WTC11 (cell line): ENCODE measurements around the gene CYP2U1. TPM values are rescaled to one million over a fixed set of nuclear protein-coding genes. Genes with fewer than 3 reads are reported as not detected.

Source experiments
- ATAC-seq: fragments of 200-7000 bp; cut with Tn5 transposase; 2 replicates; pipeline ENCODE4 v1.10.0; 2021; ENCODE audit warnings: mild to moderate bottlenecking, moderate library complexity
- CTCF ChIA-PET: fragments of 300-600 bp; sonication (Branson Sonifier 250); formaldehyde crosslinking; loops from one replicate; lab custom pipeline; 2021; ENCODE audit warnings: antibody characterized with exemption; lab: Charles Lee
- POLR2A ChIA-PET: fragments of 350-600 bp; sonication (Branson Sonifier 250); formaldehyde crosslinking; loops from one replicate; lab custom pipeline; 2021; ENCODE audit warnings: antibody characterized with exemption; lab: Charles Lee
- DNase-seq: peaks from one replicate; pipeline ENCODE4 v3.0.0; 2021; ENCODE audit warnings: low spot score
- H3K27ac Mint-ChIP-seq: 2 replicates; pipeline ENCODE4 v1.8.0; 2021; ENCODE audit warnings: mixed read lengths
- H3K27me3 Mint-ChIP-seq: 2 replicates; pipeline ENCODE4 v1.8.0; 2021; ENCODE audit warnings: low read depth, mild to moderate bottlenecking, moderate library complexity, mixed read lengths
- H3K36me3 Mint-ChIP-seq: 2 replicates; pipeline ENCODE4 v1.8.0; 2021; ENCODE audit warnings: mixed read lengths
- H3K4me1 Mint-ChIP-seq: 2 replicates; pipeline ENCODE4 v1.8.0; 2022; ENCODE audit warnings: mixed read lengths
- H3K4me3 Mint-ChIP-seq: 2 replicates; pipeline ENCODE4 v1.8.0; 2021; ENCODE audit warnings: mild to moderate bottlenecking, moderate library complexity, mixed read lengths
- H3K9me3 Mint-ChIP-seq: 2 replicates; pipeline ENCODE4 v1.8.0; 2021; ENCODE audit warnings: mixed read lengths
- JAZF1 ChIP-seq: fragments of 250-450 bp; sonication (Bioruptor Pico); IDR thresholded peaks from 2 replicates; pipeline ENCODE4 v1.9.0; 2021; ENCODE audit warnings: moderate library complexity, mild to moderate bottlenecking, inconsistent platforms
- MYBL2 ChIP-seq: sonication (generic); formaldehyde crosslinking; IDR thresholded peaks from 2 replicates; pipeline ENCODE4 v1.8.1; 2023; ENCODE audit warnings: mild to moderate bottlenecking, moderate library complexity, missing genetic modification reagents
- NFYB ChIP-seq: sonication (generic); formaldehyde crosslinking; conservative IDR thresholded peaks from 2 replicates; pipeline ENCODE4 v1.8.0; 2022; ENCODE audit warnings: low read depth, missing genetic modification reagents
- ZNF121 ChIP-seq: sonication (generic); formaldehyde crosslinking; IDR thresholded peaks from 2 replicates; pipeline ENCODE4 v1.8.0; 2023; ENCODE audit warnings: missing genetic modification reagents
- ZNF138 ChIP-seq: sonication (generic); formaldehyde crosslinking; conservative IDR thresholded peaks from 2 replicates; pipeline ENCODE4 v1.8.1; 2022; ENCODE audit warnings: mild to moderate bottlenecking, moderate library complexity, missing genetic modification reagents
- ZNF232 ChIP-seq: sonication (generic); formaldehyde crosslinking; IDR thresholded peaks from 2 replicates; pipeline ENCODE4 v1.8.0; 2022; ENCODE audit warnings: mild to moderate bottlenecking, missing genetic modification reagents
- ZNF416 ChIP-seq: fragments of 250-450 bp; sonication (Bioruptor Pico); IDR thresholded peaks from 2 replicates; pipeline ENCODE4 v1.9.0; 2021; ENCODE audit warnings: mild to moderate bottlenecking, inconsistent platforms
- total RNA-seq: library from RNA; stranded (reverse); gene quantifications from 3 replicates; pipeline ENCODE4 v1.2.3, GENCODE V29; 2021
- TF ChIP-seq, protein P1 (sequence below): sonication (generic); formaldehyde crosslinking; IDR thresholded peaks from 2 replicates; pipeline ENCODE4 v1.8.1; 2023; ENCODE audit warnings: mild to moderate bottlenecking, missing genetic modification reagents, moderate library complexity
- TF ChIP-seq, protein P2 (sequence below): sonication (generic); formaldehyde crosslinking; IDR thresholded peaks from 2 replicates; pipeline ENCODE4 v1.8.0; 2022; ENCODE audit warnings: mild to moderate bottlenecking, missing genetic modification reagents
- TF ChIP-seq, protein P3 (sequence below): sonication (generic); formaldehyde crosslinking; IDR thresholded peaks from 2 replicates; pipeline ENCODE4 v1.8.0; 2023; ENCODE audit warnings: missing genetic modification reagents
- TF ChIP-seq, protein P4 (sequence below): sonication (generic); formaldehyde crosslinking; IDR thresholded peaks from 2 replicates; pipeline ENCODE4 v1.8.0; 2023; ENCODE audit warnings: missing genetic modification reagents, mild to moderate bottlenecking, borderline replicate concordance
- TF ChIP-seq, protein P5 (sequence below): sonication (generic); formaldehyde crosslinking; IDR thresholded peaks from 2 replicates; pipeline ENCODE4 v1.8.1; 2023; ENCODE audit warnings: mild to moderate bottlenecking, missing genetic modification reagents, moderate library complexity
- TF ChIP-seq, protein P6 (sequence below): sonication (generic); formaldehyde crosslinking; IDR thresholded peaks from 2 replicates; pipeline ENCODE4 v1.8.0; 2022; ENCODE audit warnings: missing genetic modification reagents
- TF ChIP-seq, protein P7 (sequence below): fragments of 200-600 bp; IDR thresholded peaks from 2 replicates; pipeline ENCODE4 v1.8.0; 2022; ENCODE audit warnings: antibody characterized with exemption
- TF ChIP-seq, protein P8 (sequence below): sonication (generic); formaldehyde crosslinking; IDR thresholded peaks from 2 replicates; pipeline ENCODE4 v1.8.1; 2022; ENCODE audit warnings: mild to moderate bottlenecking, missing genetic modification reagents, moderate library complexity, borderline replicate concordance
- TF ChIP-seq, protein P9 (sequence below): sonication (generic); formaldehyde crosslinking; IDR thresholded peaks from 2 replicates; pipeline ENCODE4 v1.8.0; 2022; ENCODE audit warnings: mild to moderate bottlenecking, missing genetic modification reagents

The CYP2U1 gene
- total RNA-seq, 1 experiment from 2014 or later: 2.9 TPM

DNA sequence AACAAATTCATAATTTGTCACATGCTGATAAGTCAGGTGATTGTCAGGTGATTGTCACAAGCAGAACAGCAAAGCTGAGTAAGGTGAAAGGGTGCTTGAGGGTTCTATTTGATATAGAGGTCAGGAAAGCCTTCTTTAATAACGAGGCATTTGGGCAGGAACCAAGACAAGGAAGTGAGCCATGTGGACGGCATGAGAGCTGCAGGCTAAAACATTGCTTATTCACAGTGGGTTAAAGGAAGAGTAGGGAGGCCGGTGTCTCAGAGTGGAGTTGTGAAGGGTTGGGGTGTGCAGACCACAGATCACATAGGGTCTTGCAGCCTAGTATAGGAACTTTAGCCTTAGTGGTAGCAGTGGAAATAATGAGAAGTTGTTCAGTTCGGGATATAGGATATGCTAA is 31.3 kb upstream of the CYP2U1 start:
- H3K36me3 Mint-ChIP-seq: peaks cover 8% of the 10 kb centered on the region
- TF ChIP-seq MYBL2 (no peak), JAZF1 (CRISPR knock-in tag) (no peak), ZNF121 (no peak)
- TF ChIP-seq, protein P1, sequence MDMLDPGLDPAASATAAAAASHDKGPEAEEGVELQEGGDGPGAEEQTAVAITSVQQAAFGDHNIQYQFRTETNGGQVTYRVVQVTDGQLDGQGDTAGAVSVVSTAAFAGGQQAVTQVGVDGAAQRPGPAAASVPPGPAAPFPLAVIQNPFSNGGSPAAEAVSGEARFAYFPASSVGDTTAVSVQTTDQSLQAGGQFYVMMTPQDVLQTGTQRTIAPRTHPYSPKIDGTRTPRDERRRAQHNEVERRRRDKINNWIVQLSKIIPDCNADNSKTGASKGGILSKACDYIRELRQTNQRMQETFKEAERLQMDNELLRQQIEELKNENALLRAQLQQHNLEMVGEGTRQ (CRISPR knock-in tag): no peak
- TF ChIP-seq, protein P2, sequence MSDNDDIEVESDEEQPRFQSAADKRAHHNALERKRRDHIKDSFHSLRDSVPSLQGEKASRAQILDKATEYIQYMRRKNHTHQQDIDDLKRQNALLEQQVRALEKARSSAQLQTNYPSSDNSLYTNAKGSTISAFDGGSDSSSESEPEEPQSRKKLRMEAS: no peak
- TF ChIP-seq, protein P3, sequence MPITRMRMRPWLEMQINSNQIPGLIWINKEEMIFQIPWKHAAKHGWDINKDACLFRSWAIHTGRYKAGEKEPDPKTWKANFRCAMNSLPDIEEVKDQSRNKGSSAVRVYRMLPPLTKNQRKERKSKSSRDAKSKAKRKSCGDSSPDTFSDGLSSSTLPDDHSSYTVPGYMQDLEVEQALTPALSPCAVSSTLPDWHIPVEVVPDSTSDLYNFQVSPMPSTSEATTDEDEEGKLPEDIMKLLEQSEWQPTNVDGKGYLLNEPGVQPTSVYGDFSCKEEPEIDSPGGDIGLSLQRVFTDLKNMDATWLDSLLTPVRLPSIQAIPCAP (CRISPR knock-in tag): no peak
- TF ChIP-seq, protein P4, sequence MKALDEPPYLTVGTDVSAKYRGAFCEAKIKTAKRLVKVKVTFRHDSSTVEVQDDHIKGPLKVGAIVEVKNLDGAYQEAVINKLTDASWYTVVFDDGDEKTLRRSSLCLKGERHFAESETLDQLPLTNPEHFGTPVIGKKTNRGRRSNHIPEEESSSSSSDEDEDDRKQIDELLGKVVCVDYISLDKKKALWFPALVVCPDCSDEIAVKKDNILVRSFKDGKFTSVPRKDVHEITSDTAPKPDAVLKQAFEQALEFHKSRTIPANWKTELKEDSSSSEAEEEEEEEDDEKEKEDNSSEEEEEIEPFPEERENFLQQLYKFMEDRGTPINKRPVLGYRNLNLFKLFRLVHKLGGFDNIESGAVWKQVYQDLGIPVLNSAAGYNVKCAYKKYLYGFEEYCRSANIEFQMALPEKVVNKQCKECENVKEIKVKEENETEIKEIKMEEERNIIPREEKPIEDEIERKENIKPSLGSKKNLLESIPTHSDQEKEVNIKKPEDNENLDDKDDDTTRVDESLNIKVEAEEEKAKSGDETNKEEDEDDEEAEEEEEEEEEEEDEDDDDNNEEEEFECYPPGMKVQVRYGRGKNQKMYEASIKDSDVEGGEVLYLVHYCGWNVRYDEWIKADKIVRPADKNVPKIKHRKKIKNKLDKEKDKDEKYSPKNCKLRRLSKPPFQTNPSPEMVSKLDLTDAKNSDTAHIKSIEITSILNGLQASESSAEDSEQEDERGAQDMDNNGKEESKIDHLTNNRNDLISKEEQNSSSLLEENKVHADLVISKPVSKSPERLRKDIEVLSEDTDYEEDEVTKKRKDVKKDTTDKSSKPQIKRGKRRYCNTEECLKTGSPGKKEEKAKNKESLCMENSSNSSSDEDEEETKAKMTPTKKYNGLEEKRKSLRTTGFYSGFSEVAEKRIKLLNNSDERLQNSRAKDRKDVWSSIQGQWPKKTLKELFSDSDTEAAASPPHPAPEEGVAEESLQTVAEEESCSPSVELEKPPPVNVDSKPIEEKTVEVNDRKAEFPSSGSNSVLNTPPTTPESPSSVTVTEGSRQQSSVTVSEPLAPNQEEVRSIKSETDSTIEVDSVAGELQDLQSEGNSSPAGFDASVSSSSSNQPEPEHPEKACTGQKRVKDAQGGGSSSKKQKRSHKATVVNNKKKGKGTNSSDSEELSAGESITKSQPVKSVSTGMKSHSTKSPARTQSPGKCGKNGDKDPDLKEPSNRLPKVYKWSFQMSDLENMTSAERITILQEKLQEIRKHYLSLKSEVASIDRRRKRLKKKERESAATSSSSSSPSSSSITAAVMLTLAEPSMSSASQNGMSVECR (CRISPR knock-in tag): no peak
- DNase-seq (no peak), ATAC-seq (peak; percentile 57)
- peaks cover 16% of the 10 kb centered on the region for H3K9me3 Mint-ChIP-seq
- H3K4me3 Mint-ChIP-seq: no peak overlapping the region
- no peak overlapping the region for H3K27ac Mint-ChIP-seq
- peaks cover 8% of the 10 kb centered on the region for H3K27me3 Mint-ChIP-seq
- POLR2A ChIA-PET: no interaction called here
- CTCF ChIA-PET: no interaction called here
- H3K4me1 Mint-ChIP-seq: no peaks in the 10 kb centered on the region

DNA sequence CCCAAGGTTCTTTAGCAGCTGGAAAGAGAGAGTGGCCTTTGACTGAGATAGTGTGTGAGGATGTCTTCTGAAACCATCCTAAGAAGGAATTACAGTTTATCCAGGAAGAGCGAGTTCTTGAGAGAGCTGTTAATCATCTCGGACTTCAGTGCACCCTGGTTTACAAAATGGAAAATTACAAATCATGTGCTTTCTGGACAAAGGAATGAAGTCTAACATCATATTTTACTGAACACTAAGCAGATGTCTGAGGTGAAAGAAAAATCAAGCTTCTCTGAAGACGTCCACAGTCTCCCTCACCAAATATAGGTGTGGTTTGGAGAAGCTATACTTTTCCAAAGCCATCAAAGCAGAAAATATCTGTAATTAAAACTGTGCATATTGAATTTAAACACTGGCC is 30.8 kb upstream of the CYP2U1 start:
- H3K27me3 Mint-ChIP-seq: peaks cover 8% of the 10 kb centered on the region
- H3K9me3 Mint-ChIP-seq: peaks cover 17% of the 10 kb centered on the region
- TF ChIP-seq ZNF232 (CRISPR knock-in tag): no peak
- TF ChIP-seq, all 79 proteins: peak for 0
- DNase-seq (no peak), ATAC-seq (no peak)
- Mint-ChIP-seq H3K4me1 (peaks cover 1% of the 10 kb centered on the region), H3K4me3 (no peak overlapping the region), H3K27ac (no peak overlapping the region), H3K36me3 (peaks cover 13% of the 10 kb centered on the region)
- POLR2A ChIA-PET: no interaction called here
- CTCF ChIA-PET: no interaction called here

DNA sequence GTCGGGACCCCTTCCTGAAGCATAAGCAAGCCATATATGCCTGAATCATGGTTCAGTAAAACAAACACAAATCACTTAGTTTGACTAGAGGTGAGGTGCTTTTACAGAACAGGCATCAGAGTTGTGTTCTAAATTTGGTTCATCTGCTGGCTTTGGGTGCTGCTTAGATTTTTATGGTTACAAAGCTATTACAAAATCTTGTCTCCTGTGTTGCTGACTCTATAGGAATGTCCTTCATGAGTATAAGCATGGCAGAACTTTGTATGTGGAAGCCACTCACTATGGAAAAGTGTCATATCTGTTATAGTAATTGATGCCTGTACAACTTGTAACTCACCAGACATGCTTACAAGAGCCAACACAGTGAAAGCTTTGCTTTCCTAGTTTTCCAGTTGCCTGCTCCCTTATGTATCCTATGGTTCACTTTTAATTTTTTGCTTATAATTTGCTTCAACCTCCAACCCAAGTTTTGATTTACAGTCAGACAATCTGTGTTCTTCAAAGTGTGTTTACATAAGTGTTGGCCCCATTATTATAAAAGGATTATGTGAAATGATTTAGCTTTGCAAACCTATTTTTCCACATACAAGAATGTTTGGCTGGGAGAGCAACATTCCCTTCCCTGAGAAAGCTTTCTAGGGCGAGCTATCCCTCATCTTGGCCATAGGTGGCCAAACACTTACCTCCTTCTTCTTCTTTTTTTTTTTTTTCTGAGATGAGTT is 30.0 kb upstream of the CYP2U1 start:
- ChIA-PET POLR2A (interaction anchor here (0.7 kb wide), 1 partner anchor 219 kb away, joined by 4 read pairs; no protein-coding TSS in a partner anchor), CTCF (interaction anchor here (0.6 kb wide), 1 partner anchor 143 kb away, joined by 3 read pairs; no protein-coding TSS in a partner anchor)
- Mint-ChIP-seq H3K27ac (no peak overlapping the region), H3K27me3 (peaks cover 8% of the 10 kb centered on the region), H3K4me3 (no peak overlapping the region), H3K9me3 (peaks cover 18% of the 10 kb centered on the region), H3K4me1 (peaks cover 8% of the 10 kb centered on the region), H3K36me3 (peaks cover 13% of the 10 kb centered on the region)
- DNase-seq (no peak), ATAC-seq (no peak; the same call in 1 of the 2 replicates)
- TF ChIP-seq, protein P5, sequence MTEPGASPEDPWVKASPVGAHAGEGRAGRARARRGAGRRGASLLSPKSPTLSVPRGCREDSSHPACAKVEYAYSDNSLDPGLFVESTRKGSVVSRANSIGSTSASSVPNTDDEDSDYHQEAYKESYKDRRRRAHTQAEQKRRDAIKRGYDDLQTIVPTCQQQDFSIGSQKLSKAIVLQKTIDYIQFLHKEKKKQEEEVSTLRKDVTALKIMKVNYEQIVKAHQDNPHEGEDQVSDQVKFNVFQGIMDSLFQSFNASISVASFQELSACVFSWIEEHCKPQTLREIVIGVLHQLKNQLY: no peak
- TF ChIP-seq, protein P6, sequence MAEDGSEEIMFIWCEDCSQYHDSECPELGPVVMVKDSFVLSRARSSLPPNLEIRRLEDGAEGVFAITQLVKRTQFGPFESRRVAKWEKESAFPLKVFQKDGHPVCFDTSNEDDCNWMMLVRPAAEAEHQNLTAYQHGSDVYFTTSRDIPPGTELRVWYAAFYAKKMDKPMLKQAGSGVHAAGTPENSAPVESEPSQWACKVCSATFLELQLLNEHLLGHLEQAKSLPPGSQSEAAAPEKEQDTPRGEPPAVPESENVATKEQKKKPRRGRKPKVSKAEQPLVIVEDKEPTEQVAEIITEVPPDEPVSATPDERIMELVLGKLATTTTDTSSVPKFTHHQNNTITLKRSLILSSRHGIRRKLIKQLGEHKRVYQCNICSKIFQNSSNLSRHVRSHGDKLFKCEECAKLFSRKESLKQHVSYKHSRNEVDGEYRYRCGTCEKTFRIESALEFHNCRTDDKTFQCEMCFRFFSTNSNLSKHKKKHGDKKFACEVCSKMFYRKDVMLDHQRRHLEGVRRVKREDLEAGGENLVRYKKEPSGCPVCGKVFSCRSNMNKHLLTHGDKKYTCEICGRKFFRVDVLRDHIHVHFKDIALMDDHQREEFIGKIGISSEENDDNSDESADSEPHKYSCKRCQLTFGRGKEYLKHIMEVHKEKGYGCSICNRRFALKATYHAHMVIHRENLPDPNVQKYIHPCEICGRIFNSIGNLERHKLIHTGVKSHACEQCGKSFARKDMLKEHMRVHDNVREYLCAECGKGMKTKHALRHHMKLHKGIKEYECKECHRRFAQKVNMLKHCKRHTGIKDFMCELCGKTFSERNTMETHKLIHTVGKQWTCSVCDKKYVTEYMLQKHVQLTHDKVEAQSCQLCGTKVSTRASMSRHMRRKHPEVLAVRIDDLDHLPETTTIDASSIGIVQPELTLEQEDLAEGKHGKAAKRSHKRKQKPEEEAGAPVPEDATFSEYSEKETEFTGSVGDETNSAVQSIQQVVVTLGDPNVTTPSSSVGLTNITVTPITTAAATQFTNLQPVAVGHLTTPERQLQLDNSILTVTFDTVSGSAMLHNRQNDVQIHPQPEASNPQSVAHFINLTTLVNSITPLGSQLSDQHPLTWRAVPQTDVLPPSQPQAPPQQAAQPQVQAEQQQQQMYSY (CRISPR knock-in tag): no peak
- TF ChIP-seq ZNF416 (CRISPR knock-in tag) (no peak), ZNF138 (CRISPR knock-in tag) (no peak), NFYB (CRISPR knock-in tag) (no peak)
- TF ChIP-seq, protein P7, sequence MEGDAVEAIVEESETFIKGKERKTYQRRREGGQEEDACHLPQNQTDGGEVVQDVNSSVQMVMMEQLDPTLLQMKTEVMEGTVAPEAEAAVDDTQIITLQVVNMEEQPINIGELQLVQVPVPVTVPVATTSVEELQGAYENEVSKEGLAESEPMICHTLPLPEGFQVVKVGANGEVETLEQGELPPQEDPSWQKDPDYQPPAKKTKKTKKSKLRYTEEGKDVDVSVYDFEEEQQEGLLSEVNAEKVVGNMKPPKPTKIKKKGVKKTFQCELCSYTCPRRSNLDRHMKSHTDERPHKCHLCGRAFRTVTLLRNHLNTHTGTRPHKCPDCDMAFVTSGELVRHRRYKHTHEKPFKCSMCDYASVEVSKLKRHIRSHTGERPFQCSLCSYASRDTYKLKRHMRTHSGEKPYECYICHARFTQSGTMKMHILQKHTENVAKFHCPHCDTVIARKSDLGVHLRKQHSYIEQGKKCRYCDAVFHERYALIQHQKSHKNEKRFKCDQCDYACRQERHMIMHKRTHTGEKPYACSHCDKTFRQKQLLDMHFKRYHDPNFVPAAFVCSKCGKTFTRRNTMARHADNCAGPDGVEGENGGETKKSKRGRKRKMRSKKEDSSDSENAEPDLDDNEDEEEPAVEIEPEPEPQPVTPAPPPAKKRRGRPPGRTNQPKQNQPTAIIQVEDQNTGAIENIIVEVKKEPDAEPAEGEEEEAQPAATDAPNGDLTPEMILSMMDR: no peak
- TF ChIP-seq, protein P8, sequence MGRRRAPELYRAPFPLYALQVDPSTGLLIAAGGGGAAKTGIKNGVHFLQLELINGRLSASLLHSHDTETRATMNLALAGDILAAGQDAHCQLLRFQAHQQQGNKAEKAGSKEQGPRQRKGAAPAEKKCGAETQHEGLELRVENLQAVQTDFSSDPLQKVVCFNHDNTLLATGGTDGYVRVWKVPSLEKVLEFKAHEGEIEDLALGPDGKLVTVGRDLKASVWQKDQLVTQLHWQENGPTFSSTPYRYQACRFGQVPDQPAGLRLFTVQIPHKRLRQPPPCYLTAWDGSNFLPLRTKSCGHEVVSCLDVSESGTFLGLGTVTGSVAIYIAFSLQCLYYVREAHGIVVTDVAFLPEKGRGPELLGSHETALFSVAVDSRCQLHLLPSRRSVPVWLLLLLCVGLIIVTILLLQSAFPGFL (CRISPR knock-in tag): no peak
- TF ChIP-seq, protein P9, sequence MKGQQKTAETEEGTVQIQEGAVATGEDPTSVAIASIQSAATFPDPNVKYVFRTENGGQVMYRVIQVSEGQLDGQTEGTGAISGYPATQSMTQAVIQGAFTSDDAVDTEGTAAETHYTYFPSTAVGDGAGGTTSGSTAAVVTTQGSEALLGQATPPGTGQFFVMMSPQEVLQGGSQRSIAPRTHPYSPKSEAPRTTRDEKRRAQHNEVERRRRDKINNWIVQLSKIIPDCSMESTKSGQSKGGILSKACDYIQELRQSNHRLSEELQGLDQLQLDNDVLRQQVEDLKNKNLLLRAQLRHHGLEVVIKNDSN (CRISPR knock-in tag): no peak
